Measurements from ENCODE around the gene ZNF385B. TPM values are rescaled to one million over a fixed set of nuclear protein-coding genes. Genes with fewer than 3 reads are reported as not detected.

The ZNF385B gene
- total and polyA plus RNA-seq, 2 donors (not counting 1 experiment from before 2014, with no cell fraction given) = not detected

GRCh38 chr2:179664972-179665812 is 196.2 kb downstream of the ZNF385B start:
- Histone ChIP-seq H4K20me1 (ENCODE audit: control insufficient read depth, insufficient read depth, low read length, poor library complexity, severe bottlenecking) (no peaks in the 10 kb centered on the region), H3K4me3 (ENCODE audit: control extremely low read depth in 1 of 5, extremely low read depth in 1 of 5, insufficient read depth in 1 of 5, low read depth in 2 of 5, low read length in 4 of 5) (no peak overlapping the region), H3K27ac (ENCODE audit: low read length in 2 of 2) (no peak overlapping the region), H3K9ac (ENCODE audit: low read length) (no peak overlapping the region), H3K27me3 (replicated peaks in 1 of 4; ENCODE audit: control extremely low read depth in 1 of 4, control insufficient read depth in 3 of 4, insufficient read depth in 4 of 4, low read length in 3 of 4) (no peaks in the 10 kb centered on the region), H3K79me2 (ENCODE audit: control insufficient read depth, insufficient read depth, low read length) (no peaks in the 10 kb centered on the region), H3K4me1 (ENCODE audit: control insufficient read depth in 2 of 2, insufficient read depth in 2 of 2, low read length in 2 of 2) (no peaks in the 10 kb centered on the region), H3K4me2 (replicated peaks; ENCODE audit: low read depth, low read length, poor library complexity, severe bottlenecking) (no peak overlapping the region), H3K9me3 (ENCODE audit: control extremely low read depth in 1 of 3, control insufficient read depth in 2 of 3, insufficient read depth in 1 of 3, low read length in 2 of 3) (no peaks in the 10 kb centered on the region), H2AFZ (ENCODE audit: insufficient read depth, low read depth, low read length, poor library complexity, severe bottlenecking) (no peak overlapping the region), H3K36me3 (replicated peaks in 1 of 2; ENCODE audit: control extremely low read depth in 1 of 2, control insufficient read depth in 1 of 2, extremely low read depth in 1 of 2, insufficient read depth in 2 of 2, low read length in 1 of 2) (no peaks in the 10 kb centered on the region)
- Mint-ChIP-seq H3K4me1 (no peaks in the 10 kb centered on the region), H3K4me3 (no peak overlapping the region), H3K27ac (no peak overlapping the region), H3K27me3 (peaks cover 5% of the 10 kb centered on the region), H3K9me3 (ENCODE audit: insufficient read depth) (no peaks in the 10 kb centered on the region)
- ChIA-PET CTCF (no interaction called here), POLR2A (no interaction called here)
- DNase-seq (no peak), ATAC-seq (ENCODE audit: low read depth) (no peak)
- intact Hi-C loops (cut with micrococcal nuclease) = no loop called here
- no peak for TF ChIP-seq CTCF (IDR thresholded peaks at IDR 0.05)
- TF ChIP-seq EZH2 (IDR thresholded peaks at IDR 0.05; ENCODE audit: borderline replicate concordance, insufficient read depth, low read depth, low read length, poor library complexity, severe bottlenecking) = no peak
- WGBS (ENCODE audit: insufficient coverage) = 94% methylated on average over 7 of the region's 12 CpGs

GRCh38 chr2:179661986-179662385 is 199.4 kb downstream of the ZNF385B start:
- no peaks in the 10 kb centered on the region for H3K9me3 Mint-ChIP-seq (ENCODE audit: insufficient read depth)

More at GRCh38 chr2:179661986-179662385, 199.4 kb downstream of the ZNF385B start:
- no peak overlapping the region for H3K27ac Mint-ChIP-seq
- no peaks in the 10 kb centered on the region for H3K27me3 ChIP-seq (replicated peaks in 1 of 4; ENCODE audit: control extremely low read depth in 1 of 4, control insufficient read depth in 3 of 4, insufficient read depth in 4 of 4, low read length in 3 of 4)
- no peak overlapping the region for H2AFZ ChIP-seq (ENCODE audit: insufficient read depth, low read depth, low read length, poor library complexity, severe bottlenecking)
- POLR2A ChIA-PET = no interaction called here
- H3K27me3 Mint-ChIP-seq = peaks cover 6% of the 10 kb centered on the region
- no peak for DNase-seq
- no CpG with 5 or more reads among the region's 1 CpG for WGBS (ENCODE audit: insufficient coverage)
- no peaks in the 10 kb centered on the region for H3K4me1 ChIP-seq (ENCODE audit: control insufficient read depth in 2 of 2, insufficient read depth in 2 of 2, low read length in 2 of 2)
- no peaks in the 10 kb centered on the region for H4K20me1 ChIP-seq (ENCODE audit: control insufficient read depth, insufficient read depth, low read length, poor library complexity, severe bottlenecking)
- H3K4me1 Mint-ChIP-seq = no peaks in the 10 kb centered on the region
- no peaks in the 10 kb centered on the region for H3K79me2 ChIP-seq (ENCODE audit: control insufficient read depth, insufficient read depth, low read length)
- H3K27ac ChIP-seq (ENCODE audit: low read length in 2 of 2) = no peak overlapping the region
- intact Hi-C loops (cut with micrococcal nuclease) = no loop called here
- no peak for ATAC-seq (ENCODE audit: low read depth)
- no peak overlapping the region for H3K4me2 ChIP-seq (replicated peaks; ENCODE audit: low read depth, low read length, poor library complexity, severe bottlenecking)
- CTCF ChIA-PET = no interaction called here
- no peaks in the 10 kb centered on the region for H3K9me3 ChIP-seq (ENCODE audit: control extremely low read depth in 1 of 3, control insufficient read depth in 2 of 3, insufficient read depth in 1 of 3, low read length in 2 of 3)
- TF ChIP-seq EZH2 (IDR thresholded peaks at IDR 0.05; ENCODE audit: borderline replicate concordance, insufficient read depth, low read depth, low read length, poor library complexity, severe bottlenecking) (no peak), CTCF (IDR thresholded peaks at IDR 0.05) (no peak)
- no peaks in the 10 kb centered on the region for H3K36me3 ChIP-seq (replicated peaks in 1 of 2; ENCODE audit: control extremely low read depth in 1 of 2, control insufficient read depth in 1 of 2, extremely low read depth in 1 of 2, insufficient read depth in 2 of 2, low read length in 1 of 2)
- H3K4me3 Mint-ChIP-seq = no peak overlapping the region
- H3K9ac ChIP-seq (ENCODE audit: low read length) = no peak overlapping the region
- H3K4me3 ChIP-seq (ENCODE audit: control extremely low read depth in 1 of 5, extremely low read depth in 1 of 5, insufficient read depth in 1 of 5, low read depth in 2 of 5, low read length in 4 of 5) = no peak overlapping the region

Data from B cell (primary cell).